Stimulated activated CD8-positive, alpha-beta memory T cell treated with anti-CD3 and anti-CD28 coated beads, Interleukin-15, amount 100 ng/mL, for 24 hours (primary cell): ENCODE results near the gene CDHR3.
"Not testable (repeated sequence)": the region's sequence is repeated elsewhere in the genome, so short reads cannot be mapped to it uniquely, and the experiment has no call there.

ENCODE experiments used
- DNase-seq: peaks from one replicate; pipeline ENCODE4 v3.0.0-alpha.2; 2020; ENCODE audit warnings: low read depth

The CDHR3 gene

GRCh38 chr7:106001196-106001595 lies 38.1 kb downstream of the CDHR3 start:
- DNase-seq, result no peak

- DNase-seq, result no peak
Observed at GRCh38 chr7:106001886-106002285, 38.8 kb downstream of the CDHR3 start.

- no peak for DNase-seq
Observed at GRCh38 chr7:106003525-106004064, 40.5 kb downstream of the CDHR3 start.

GRCh38 chr7:106006906-106007305 lies 43.8 kb downstream of the CDHR3 start:
- no peak for DNase-seq

GRCh38 chr7:106007796-106008195 lies 44.7 kb downstream of the CDHR3 start:
- not testable (repeated sequence) for DNase-seq

GRCh38 chr7:106009503-106010226 lies 46.6 kb downstream of the CDHR3 start:
- DNase-seq, result peak; percentile 60

- DNase-seq, result no peak
Observed at GRCh38 chr7:106010331-106010730, 47.3 kb downstream of the CDHR3 start.

- no peak for DNase-seq
Observed at GRCh38 chr7:106010866-106011265, 47.8 kb downstream of the CDHR3 start.

- DNase-seq, result no peak
Observed at GRCh38 chr7:106012184-106012583, 49.1 kb downstream of the CDHR3 start.

- no peak for DNase-seq
Observed at GRCh38 chr7:106012935-106013439, 49.9 kb downstream of the CDHR3 start.

GRCh38 chr7:106015381-106016218 lies 52.5 kb downstream of the CDHR3 start:
- no peak for DNase-seq

- no peak for DNase-seq
Observed at GRCh38 chr7:106016331-106016730, 53.3 kb downstream of the CDHR3 start.

- no peak for DNase-seq
Observed at GRCh38 chr7:106017657-106018056, 54.6 kb downstream of the CDHR3 start.

GRCh38 chr7:106018566-106019469 lies 55.8 kb downstream of the CDHR3 start:
- no peak for DNase-seq

GRCh38 chr7:106019470-106019820 lies 56.4 kb downstream of the CDHR3 start:
- DNase-seq, result no peak

GRCh38 chr7:106021151-106022067 lies 58.3 kb downstream of the CDHR3 start:
- DNase-seq, result no peak

GRCh38 chr7:106022193-106022821 lies 59.2 kb downstream of the CDHR3 start:
- DNase-seq, result no peak

GRCh38 chr7:106023369-106024322 lies 60.6 kb downstream of the CDHR3 start:
- no peak for DNase-seq

- no peak for DNase-seq
Observed at GRCh38 chr7:106026101-106026500, 63.0 kb downstream of the CDHR3 start.
